HUES6 (cell line): ENCODE results near the gene EFNB1.
"Not testable (repeated sequence)": the region's sequence is repeated elsewhere in the genome, so short reads cannot be mapped to it uniquely, and the experiment has no call there.

Source experiments
- H3K27ac ChIP-seq: 2 replicates; pipeline ENCODE4 v1.7.0; 2013; ENCODE audit warnings: low read depth, mild to moderate bottlenecking, low read length, inconsistent platforms
- H3K27me3 ChIP-seq: 2 replicates; pipeline ENCODE4 v1.6.1; 2013; ENCODE audit warnings: low read length; ENCODE audit not compliant: control insufficient read depth, insufficient read depth
- H3K36me3 ChIP-seq: 2 replicates; pipeline ENCODE4 v1.6.1; 2013; ENCODE audit warnings: low read length; ENCODE audit not compliant: control insufficient read depth, insufficient read depth
- H3K4me1 ChIP-seq: 2 replicates; pipeline ENCODE4 v1.6.1; 2013; ENCODE audit warnings: low read length; ENCODE audit not compliant: control insufficient read depth, insufficient read depth
- H3K4me3 ChIP-seq: 2 replicates; pipeline ENCODE4 v1.5.1; 2013; ENCODE audit warnings: low read depth, low read length
- H3K9ac ChIP-seq: one replicate; pipeline ENCODE4 v1.6.1; 2013; ENCODE audit warnings: mild to moderate bottlenecking, low read length
- H3K9me3 ChIP-seq: 2 replicates; pipeline ENCODE4 v1.6.1; 2013; ENCODE audit warnings: low read depth, low read length; ENCODE audit not compliant: control insufficient read depth, insufficient read depth

Gene EFNB1

DNA sequence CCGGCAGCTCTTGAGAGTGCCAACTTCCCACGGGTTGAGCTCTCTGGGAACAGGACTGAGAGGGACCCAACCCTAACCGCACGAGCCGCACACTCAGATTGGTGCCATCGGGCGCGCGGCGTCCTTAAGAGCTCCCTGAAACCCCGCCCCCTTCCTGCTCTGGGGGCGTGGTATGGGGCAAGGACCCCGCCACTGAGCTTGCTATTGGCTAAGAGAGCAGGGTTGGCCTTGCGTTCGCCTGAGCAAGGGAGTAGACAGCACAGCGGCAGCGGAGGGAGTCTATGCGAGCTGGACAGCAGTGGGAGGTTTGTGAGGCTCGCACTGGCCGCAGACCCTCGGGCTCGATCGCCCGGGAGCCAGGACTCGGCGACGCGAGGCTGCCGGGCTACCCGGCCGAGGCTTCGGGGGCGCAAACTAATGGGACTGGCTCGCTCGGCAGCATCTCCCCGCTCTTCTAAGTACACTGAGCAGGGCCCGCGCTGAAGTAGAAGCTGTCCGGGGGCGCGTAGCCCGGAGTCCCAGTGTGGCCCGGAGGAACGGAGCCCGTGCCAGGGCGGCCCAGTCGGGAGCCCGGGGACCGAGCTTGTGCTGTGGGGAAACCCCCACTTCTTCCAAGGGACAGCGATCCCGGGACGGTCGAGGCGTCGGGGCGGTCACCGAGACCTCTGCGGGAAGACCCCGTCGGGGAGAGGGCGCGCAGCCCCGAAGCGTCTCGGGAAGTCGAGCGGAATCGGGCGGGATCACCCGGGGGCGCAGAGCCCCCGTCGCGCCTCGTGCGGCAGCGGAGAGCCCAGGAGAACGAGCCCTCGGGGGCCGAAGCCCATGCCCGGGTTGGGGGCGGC lies at the start of gene EFNB1:
Gene EFNB1 (plus strand): TSS at position 282 of the 842 bp plus-strand sequence. CDS start 756 bp downstream, outside the sequence.
- Histone ChIP-seq H3K9ac (peak within 1 kb of the TSS; percentile 79), H3K4me1 (peaks cover 30% of the 10 kb centered on the region), H3K36me3 (no peaks in the 10 kb centered on the region), H3K9me3 (no peaks in the 10 kb centered on the region; the same call in 1 of the 2 replicates), H3K27me3 (peaks cover 96% of the 10 kb centered on the region), H3K4me3 (peak within 1 kb of the TSS; percentile 67), H3K27ac (no peak within 1 kb of the TSS)

DNA sequence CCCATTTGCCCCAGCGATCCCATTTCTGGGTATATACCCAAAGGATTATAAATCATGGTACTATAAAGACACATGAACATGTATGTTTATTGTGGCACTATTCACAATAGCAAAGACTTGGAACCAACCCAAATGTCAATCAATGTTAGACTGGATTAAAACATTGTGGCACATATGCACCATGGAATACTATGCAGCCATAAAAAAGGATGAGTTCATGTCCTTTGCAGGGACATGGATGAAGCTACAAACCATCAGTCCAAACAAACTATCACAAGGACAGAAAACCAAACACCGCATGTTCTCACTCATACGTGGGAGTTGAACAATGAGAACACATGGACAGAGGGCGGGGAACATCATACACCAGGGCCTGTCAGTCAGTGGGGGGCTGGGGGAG lies 47.5 kb upstream of the EFNB1 start:
- H3K27ac ChIP-seq, H3K27me3 ChIP-seq, H3K9me3 ChIP-seq, H3K36me3 ChIP-seq, H3K9ac ChIP-seq, H3K4me1 ChIP-seq, H3K4me3 ChIP-seq: not testable (repeated sequence)

DNA sequence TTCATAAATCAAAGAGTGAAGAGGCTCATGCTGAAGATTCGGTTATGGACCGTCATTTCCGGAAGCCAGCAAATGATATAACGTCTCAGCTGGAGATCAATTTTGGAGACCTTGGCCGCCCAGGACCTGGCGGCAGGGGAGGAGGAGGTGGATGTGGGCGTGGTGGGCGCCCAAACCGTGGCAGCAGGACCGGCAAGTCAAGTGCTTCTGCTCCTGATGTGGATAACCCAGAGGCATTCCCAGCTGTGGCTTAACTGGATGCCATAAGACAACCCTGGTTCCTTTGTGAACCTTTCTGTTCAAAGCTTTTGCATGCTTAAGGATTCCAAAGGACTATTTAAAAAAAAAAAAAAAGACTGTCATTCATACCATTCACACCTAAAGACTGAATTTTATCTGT lies 44.0 kb upstream of the EFNB1 start:
- peaks cover 7% of the 10 kb centered on the region; the same call in 1 of the 2 replicates for H3K9me3 ChIP-seq
- H3K27me3 ChIP-seq, result no peaks in the 10 kb centered on the region
- no peak overlapping the region for H3K27ac ChIP-seq
- H3K4me3 ChIP-seq, result no peak overlapping the region
- no peaks in the 10 kb centered on the region for H3K36me3 ChIP-seq
- H3K4me1 ChIP-seq, result no peaks in the 10 kb centered on the region
- no peak overlapping the region for H3K9ac ChIP-seq

DNA sequence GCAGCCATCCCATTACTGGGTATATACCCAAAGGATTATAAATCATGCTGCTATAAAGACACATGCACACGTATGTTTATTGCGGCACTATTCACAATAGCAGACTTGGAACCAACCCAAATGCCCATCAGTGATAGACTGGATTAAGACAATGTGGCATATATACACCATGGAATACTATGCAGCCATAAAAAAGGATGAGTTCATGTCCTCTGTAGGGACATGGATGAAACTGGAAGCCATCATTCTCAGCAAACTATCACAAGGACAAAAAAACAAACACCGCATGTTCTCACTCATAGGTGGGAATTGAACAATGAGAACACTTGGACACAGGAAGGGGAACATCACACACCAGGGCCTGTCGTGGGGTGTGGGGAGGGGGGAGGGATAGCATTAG lies 42.2 kb upstream of the EFNB1 start:
- not testable (repeated sequence) for H3K27ac ChIP-seq, H3K27me3 ChIP-seq, H3K36me3 ChIP-seq, H3K9ac ChIP-seq, H3K4me3 ChIP-seq, H3K9me3 ChIP-seq, H3K4me1 ChIP-seq

DNA sequence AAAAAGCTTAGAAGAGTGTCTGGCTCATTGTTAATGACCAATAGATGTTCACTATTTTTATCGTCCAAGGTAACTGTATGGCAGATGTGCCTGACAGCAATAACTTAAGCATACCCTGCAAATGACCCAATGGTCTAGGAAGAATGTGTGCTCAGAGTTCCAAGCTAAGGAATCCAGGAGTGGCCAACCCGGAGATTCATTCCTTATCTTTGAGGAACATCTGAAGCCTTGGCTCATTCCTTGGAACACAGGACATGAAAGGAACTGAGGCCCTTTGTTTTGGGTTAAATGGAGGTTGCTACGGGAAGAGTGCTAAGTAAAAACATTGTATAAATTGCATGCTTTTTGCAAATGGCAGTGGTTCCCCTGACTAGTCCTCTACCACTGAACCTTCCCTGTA lies 38.9 kb upstream of the EFNB1 start:
- no peaks in the 10 kb centered on the region for H3K36me3 ChIP-seq
- no peak overlapping the region for H3K9ac ChIP-seq
- no peak overlapping the region for H3K27ac ChIP-seq
- no peak overlapping the region for H3K4me3 ChIP-seq
- no peaks in the 10 kb centered on the region for H3K4me1 ChIP-seq
- H3K27me3 ChIP-seq, result peaks cover 4% of the 10 kb centered on the region; the same call in 1 of the 2 replicates
- H3K9me3 ChIP-seq, result peaks cover 22% of the 10 kb centered on the region; the same call in 1 of the 2 replicates

DNA sequence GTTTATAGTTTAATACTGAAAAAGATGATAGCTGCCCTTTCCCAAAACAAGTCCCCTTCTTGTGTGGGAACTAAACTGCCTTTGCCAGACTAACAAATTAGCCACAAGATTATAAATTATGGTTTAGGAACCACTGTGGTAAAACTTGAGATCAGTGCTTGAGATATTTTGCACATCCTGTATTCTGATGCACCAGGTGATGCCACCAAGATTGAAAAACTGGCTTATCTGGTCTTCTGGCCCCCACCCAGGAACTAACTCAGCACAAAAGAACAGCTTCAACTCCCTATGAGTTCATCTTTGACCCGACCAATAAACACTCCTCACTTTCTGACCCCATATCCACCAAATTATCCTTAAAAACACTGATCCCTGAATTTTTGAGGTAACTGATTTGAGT lies 36.7 kb upstream of the EFNB1 start:
- Histone ChIP-seq H3K27me3 (peaks cover 7% of the 10 kb centered on the region), H3K4me1 (no peaks in the 10 kb centered on the region), H3K27ac (no peak overlapping the region), H3K36me3 (no peaks in the 10 kb centered on the region), H3K9ac (no peak overlapping the region), H3K9me3 (peaks cover 38% of the 10 kb centered on the region; the same call in 1 of the 2 replicates), H3K4me3 (no peak overlapping the region)

DNA sequence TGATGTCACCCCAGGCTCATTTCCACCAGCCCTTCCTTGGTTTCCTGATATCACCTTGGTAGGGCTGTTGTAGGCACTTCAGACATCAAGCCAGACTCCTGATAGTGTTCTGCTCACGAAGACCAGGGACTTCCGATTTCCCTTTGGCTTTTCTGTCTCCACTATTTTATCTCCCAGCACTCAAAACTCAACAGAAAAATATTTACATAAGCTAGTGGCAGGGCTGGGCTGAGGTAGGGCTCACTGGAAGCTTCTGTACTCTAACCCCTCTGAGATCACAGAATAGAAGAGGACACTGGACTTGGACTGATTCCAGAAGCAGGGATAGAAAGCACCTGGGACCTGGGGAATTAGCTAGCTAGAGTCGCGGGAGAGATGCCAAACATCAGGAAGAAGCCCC lies 34.4 kb upstream of the EFNB1 start:
- Histone ChIP-seq H3K36me3 (no peaks in the 10 kb centered on the region), H3K27ac (no peak overlapping the region), H3K27me3 (peaks cover 7% of the 10 kb centered on the region), H3K9ac (no peak overlapping the region), H3K9me3 (peaks cover 57% of the 10 kb centered on the region), H3K4me3 (no peak overlapping the region), H3K4me1 (no peaks in the 10 kb centered on the region)

DNA sequence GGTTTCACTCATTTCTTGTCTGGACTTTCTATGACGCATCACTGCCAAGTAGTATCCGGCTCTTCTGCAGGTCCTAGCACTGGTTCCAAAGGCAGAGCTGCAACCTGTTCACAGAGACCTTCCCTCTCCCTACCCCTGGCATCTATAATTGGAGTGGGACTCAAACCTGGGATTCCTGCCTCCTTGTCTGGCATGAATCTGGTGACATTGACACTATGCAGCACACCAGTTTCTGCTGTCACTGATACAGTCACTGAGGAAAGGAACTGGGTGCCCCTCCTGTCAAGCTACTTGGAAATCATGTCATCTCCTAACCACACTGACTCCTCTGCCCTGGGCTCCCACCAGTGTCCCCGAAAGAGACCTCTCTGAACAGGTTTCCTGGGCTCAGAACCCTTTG lies 33.1 kb upstream of the EFNB1 start:
- Histone ChIP-seq H3K4me1 (no peaks in the 10 kb centered on the region), H3K36me3 (no peaks in the 10 kb centered on the region), H3K27me3 (peaks cover 3% of the 10 kb centered on the region; the same call in 1 of the 2 replicates), H3K9ac (no peak overlapping the region), H3K27ac (no peak overlapping the region), H3K4me3 (no peak overlapping the region), H3K9me3 (peaks cover 68% of the 10 kb centered on the region)

DNA sequence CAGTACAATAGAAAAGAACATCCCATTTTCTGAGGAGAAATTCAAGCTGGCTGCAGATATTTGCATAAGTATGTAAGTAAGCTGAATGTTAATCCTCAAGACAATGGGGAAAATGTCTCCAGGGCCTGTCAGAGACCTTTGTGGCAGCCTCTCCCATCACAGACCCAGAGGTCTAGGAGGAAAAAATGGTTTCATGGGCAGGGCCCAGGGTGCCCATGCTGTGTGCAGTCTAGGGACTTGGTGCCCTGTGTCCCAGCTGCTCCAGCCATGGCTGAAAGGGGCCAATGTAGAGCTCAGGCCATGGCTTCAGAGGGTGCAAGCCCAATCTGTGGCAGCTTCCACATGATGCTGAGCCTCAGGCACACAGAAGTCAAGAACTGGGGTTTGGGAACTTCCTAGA lies 30.4 kb upstream of the EFNB1 start:
- H3K36me3 ChIP-seq, H3K9ac ChIP-seq, H3K27me3 ChIP-seq, H3K27ac ChIP-seq, H3K4me3 ChIP-seq, H3K4me1 ChIP-seq: not testable (repeated sequence)
- peaks cover 65% of the 10 kb centered on the region for H3K9me3 ChIP-seq

DNA sequence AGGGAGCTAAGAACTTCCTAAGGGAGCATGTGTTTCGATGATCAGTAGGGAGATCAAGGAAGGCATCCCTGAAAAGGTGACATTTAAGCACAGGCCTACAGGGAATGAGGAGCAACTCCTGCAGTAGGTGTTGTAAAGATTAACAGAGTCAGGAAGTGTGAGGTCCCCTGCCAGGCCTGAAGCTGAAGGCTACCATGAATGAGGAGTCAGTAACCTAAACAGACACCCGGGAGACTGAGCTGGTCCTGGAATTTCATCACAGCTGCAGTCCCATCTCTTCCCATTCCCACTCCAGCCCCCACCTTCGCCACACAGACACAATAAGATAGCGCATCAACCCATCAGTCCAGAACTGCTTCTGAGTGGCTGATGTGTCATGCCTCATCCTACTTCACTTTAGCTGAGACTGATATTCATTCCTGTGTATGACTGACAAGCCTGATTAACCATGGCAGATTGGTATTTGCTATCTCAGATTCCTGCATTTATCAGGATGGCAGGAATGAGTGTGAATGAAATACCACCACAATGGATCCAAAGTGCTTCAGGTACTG lies 27.0 kb upstream of the EFNB1 start:
- H3K27me3 ChIP-seq, result no peaks in the 10 kb centered on the region
- H3K9ac ChIP-seq, result no peak overlapping the region
- H3K36me3 ChIP-seq, result no peaks in the 10 kb centered on the region
- no peaks in the 10 kb centered on the region for H3K4me1 ChIP-seq
- H3K9me3 ChIP-seq, result peaks cover 45% of the 10 kb centered on the region
- no peak overlapping the region for H3K4me3 ChIP-seq
- H3K27ac ChIP-seq, result no peak overlapping the region

DNA sequence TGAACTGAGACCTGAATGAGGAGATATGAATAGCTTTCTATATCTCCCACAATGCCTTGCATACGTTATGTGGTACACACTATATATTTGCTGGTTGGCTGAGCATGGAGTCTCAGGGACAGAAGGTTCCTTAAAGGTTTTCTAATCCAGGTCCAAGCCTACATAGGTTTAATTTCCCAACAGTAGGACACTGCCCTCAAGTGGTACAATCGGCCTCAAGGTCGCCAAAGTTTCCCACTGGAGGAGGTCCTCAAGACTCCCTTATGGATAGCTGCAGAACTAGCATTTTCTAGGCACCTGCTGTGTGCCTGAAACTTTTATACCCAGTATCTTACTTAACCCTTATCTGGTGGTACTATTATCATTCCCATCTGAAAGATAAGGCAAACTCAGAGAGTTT lies 21.0 kb upstream of the EFNB1 start:
- no peak overlapping the region for H3K9ac ChIP-seq
- H3K36me3 ChIP-seq, result no peaks in the 10 kb centered on the region
- peaks cover 6% of the 10 kb centered on the region for H3K9me3 ChIP-seq
- no peaks in the 10 kb centered on the region for H3K27me3 ChIP-seq
- no peak overlapping the region for H3K4me3 ChIP-seq
- H3K4me1 ChIP-seq, result no peaks in the 10 kb centered on the region
- H3K27ac ChIP-seq, result no peak overlapping the region
